ENCODE results near the gene RNF180.

RNF180 gene

GRCh38 chr5:64330728-64331231 lies 165.1 kb downstream of the RNF180 start:
- peak; percentile 77 for DNase-seq (ENCODE audit: low spot score)

GRCh38 chr5:64331597-64332277 lies 166.1 kb downstream of the RNF180 start:
- TF ChIP-seq CTCF (IDR thresholded peaks at IDR 0.05): no peak
- Histone ChIP-seq H3K4me3 (no peak overlapping the region), H3K27ac (peak overlapping the region; percentile 38 to 43)
- peak; percentile 71 for DNase-seq (ENCODE audit: low spot score)

More at GRCh38 chr5:64330728-64331231, 165.1 kb downstream of the RNF180 start:
- TF ChIP-seq CTCF (IDR thresholded peaks at IDR 0.05): no peak
- H3K27ac ChIP-seq: peak overlapping the region in 1 of 2 donors; percentile 43
- no peak overlapping the region for H3K4me3 ChIP-seq

GRCh38 chr5:64333886-64334285 lies 168.2 kb downstream of the RNF180 start:
- no peak for DNase-seq (ENCODE audit: low spot score)

GRCh38 chr5:64339769-64340168 lies 174.1 kb downstream of the RNF180 start:
- DNase-seq (ENCODE audit: low spot score): no peak
- TF ChIP-seq CTCF (IDR thresholded peaks at IDR 0.05): no peak
- Histone ChIP-seq H3K4me3 (no peak overlapping the region), H3K27ac (no peak overlapping the region)

More at GRCh38 chr5:64333886-64334285, 168.2 kb downstream of the RNF180 start:
- Histone ChIP-seq H3K4me3 (no peak overlapping the region), H3K27ac (no peak overlapping the region)
- no peak for TF ChIP-seq CTCF (IDR thresholded peaks at IDR 0.05)

GRCh38 chr5:64340293-64340692 lies 174.7 kb downstream of the RNF180 start:
- no peak for TF ChIP-seq CTCF (IDR thresholded peaks at IDR 0.05)

GRCh38 chr5:64341340-64341739 lies 175.7 kb downstream of the RNF180 start:
- Histone ChIP-seq H3K4me3 (no peak overlapping the region), H3K27ac (no peak overlapping the region)
- DNase-seq (ENCODE audit: low spot score): no peak
- no peak for TF ChIP-seq CTCF (IDR thresholded peaks at IDR 0.05)

More at GRCh38 chr5:64340293-64340692, 174.7 kb downstream of the RNF180 start:
- DNase-seq (ENCODE audit: low spot score): no peak
- Histone ChIP-seq H3K4me3 (no peak overlapping the region), H3K27ac (no peak overlapping the region)

- no peak for TF ChIP-seq CTCF (IDR thresholded peaks at IDR 0.05)
- DNase-seq (ENCODE audit: low spot score): no peak
- Histone ChIP-seq H3K4me3 (no peak overlapping the region), H3K27ac (no peak overlapping the region)
These were observed 178.9 kb downstream of the RNF180 start for GRCh38 chr5:64344501-64344900.
